ENCODE data around the gene MFSD12. TPM values are rescaled to one million over a fixed set of nuclear protein-coding genes. Genes with fewer than 3 reads are reported as not detected.

MFSD12 gene
- 95.9 TPM for total RNA-seq
- long read RNA-seq, transcript MFSD12-201 (10 exons, 2,124 nt): major isoform, 88 of 202 reads
- long read RNA-seq, partial matches to known transcripts: 45 of 202 reads
- long read RNA-seq, other reads (novel, unspliced or antisense): 65 of 202 reads

DNA sequence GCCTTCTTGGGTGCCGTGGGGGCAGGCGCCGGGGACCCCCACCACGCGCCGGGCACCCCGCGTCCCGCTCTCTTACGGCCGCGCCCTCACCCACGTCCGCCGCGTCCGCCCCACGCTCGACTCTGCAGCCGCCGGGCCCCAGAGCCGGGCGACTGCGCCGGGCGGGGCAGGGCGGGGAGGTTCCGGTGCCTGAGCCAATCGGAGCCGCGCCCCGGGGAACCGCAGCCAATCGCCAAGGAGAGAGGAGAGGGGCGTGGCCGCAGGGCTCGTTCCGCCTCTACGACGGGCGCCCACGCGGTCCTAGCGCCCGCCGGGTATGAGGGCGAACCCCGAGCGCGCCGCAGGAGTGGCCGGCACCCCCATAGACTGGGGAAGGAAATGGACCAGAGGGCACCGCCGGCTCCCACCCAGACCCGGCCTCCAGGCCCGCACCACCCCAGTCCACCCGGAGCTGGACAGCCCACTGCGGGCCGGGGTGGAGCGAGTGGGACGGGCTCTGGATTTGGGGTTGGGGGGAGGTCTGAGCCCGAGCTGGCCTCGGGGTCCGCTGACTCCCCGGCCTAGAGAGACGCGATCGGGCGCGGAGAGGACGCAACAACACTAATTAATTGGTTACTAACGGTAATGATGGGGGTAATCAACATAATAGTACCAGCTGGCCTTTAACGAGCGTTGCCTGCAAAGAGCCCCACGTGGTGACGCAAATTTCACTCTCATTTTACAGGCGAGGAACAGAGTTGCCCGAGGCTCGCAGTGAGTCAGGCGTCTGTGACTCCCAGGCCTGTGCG, at the start of gene MFSD12:
MFSD12 (minus strand) TSS at position 126 of the 788 bp plus-strand sequence. CDS start 183 bp downstream, outside the sequence.
- peak within 1 kb of the TSS; percentile 80 for H3K4me3 ChIP-seq
- DNase-seq (peak; percentile 97), ATAC-seq (peak; percentile 96)
- peaks cover 22% of the 10 kb centered on the region for H3K4me1 ChIP-seq
- no peaks in the 10 kb centered on the region for H3K9me3 ChIP-seq
- TF ChIP-seq, protein P1, sequence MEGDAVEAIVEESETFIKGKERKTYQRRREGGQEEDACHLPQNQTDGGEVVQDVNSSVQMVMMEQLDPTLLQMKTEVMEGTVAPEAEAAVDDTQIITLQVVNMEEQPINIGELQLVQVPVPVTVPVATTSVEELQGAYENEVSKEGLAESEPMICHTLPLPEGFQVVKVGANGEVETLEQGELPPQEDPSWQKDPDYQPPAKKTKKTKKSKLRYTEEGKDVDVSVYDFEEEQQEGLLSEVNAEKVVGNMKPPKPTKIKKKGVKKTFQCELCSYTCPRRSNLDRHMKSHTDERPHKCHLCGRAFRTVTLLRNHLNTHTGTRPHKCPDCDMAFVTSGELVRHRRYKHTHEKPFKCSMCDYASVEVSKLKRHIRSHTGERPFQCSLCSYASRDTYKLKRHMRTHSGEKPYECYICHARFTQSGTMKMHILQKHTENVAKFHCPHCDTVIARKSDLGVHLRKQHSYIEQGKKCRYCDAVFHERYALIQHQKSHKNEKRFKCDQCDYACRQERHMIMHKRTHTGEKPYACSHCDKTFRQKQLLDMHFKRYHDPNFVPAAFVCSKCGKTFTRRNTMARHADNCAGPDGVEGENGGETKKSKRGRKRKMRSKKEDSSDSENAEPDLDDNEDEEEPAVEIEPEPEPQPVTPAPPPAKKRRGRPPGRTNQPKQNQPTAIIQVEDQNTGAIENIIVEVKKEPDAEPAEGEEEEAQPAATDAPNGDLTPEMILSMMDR (IDR thresholded peaks at IDR 0.05): no peak
- H3K36me3 ChIP-seq: no peaks in the 10 kb centered on the region
- intact Hi-C loops (cut with DNase I): no loop called here
- H3K27ac ChIP-seq: peak within 1 kb of the TSS; percentile 77
- no peaks in the 10 kb centered on the region for H3K27me3 ChIP-seq

- H3K27ac ChIP-seq: peak within 1 kb of the TSS; percentile 59
- intact Hi-C loops (cut with DNase I): no loop called here
- peaks cover 8% of the 10 kb centered on the region for H3K36me3 ChIP-seq
- no peaks in the 10 kb centered on the region for H3K9me3 ChIP-seq
- peaks cover 33% of the 10 kb centered on the region for H3K4me1 ChIP-seq
- peak within 1 kb of the TSS; percentile 45 for H3K4me3 ChIP-seq
- DNase-seq (peak; percentile 83), ATAC-seq (peak; percentile 55)
- H3K27me3 ChIP-seq: no peaks in the 10 kb centered on the region
- TF ChIP-seq, protein P1 (IDR thresholded peaks at IDR 0.05): no peak
Measured at GRCh38 chr19:3606690-3607289, 49.4 kb upstream of the MFSD12 start, which contains the start of gene TBXA2R. TBXA2R (minus strand) TSS chr19:3606875; CDS start chr19:3600634, 6,241 bp downstream.

GRCh38 chr19:3606174-3606689, 48.8 kb upstream of the MFSD12 start:
- peak; percentile 69 for DNase-seq
- Histone ChIP-seq H3K4me1 (peaks cover 33% of the 10 kb centered on the region), H3K9me3 (no peaks in the 10 kb centered on the region), H3K4me3 (peak overlapping the region; percentile 45), H3K36me3 (peaks cover 2% of the 10 kb centered on the region), H3K27me3 (no peaks in the 10 kb centered on the region), H3K27ac (peak overlapping the region; percentile 11)
- peak; percentile 40 for ATAC-seq
- TF ChIP-seq, protein P1 (IDR thresholded peaks at IDR 0.05): no peak
- intact Hi-C loops (cut with DNase I): no loop called here

- H3K36me3 ChIP-seq: no peaks in the 10 kb centered on the region
- H3K27me3 ChIP-seq: no peaks in the 10 kb centered on the region
- TF ChIP-seq, protein P1 (IDR thresholded peaks at IDR 0.05): no peak
- ATAC-seq: no peak
- peaks cover 33% of the 10 kb centered on the region for H3K4me1 ChIP-seq
- intact Hi-C loops (cut with DNase I): no loop called here
- DNase-seq: no peak
- no peaks in the 10 kb centered on the region for H3K9me3 ChIP-seq
- peak overlapping the region; percentile 11 for H3K27ac ChIP-seq
- H3K4me3 ChIP-seq: peak overlapping the region; percentile 45
Measured at GRCh38 chr19:3605770-3606169, 48.4 kb upstream of the MFSD12 start.

- Histone ChIP-seq H3K4me1 (peaks cover 33% of the 10 kb centered on the region), H3K36me3 (no peaks in the 10 kb centered on the region), H3K27ac (no peak overlapping the region), H3K9me3 (no peaks in the 10 kb centered on the region), H3K27me3 (no peaks in the 10 kb centered on the region), H3K4me3 (peak overlapping the region; percentile 45)
- no peak for ATAC-seq
- no peak for DNase-seq
- TF ChIP-seq, protein P1 (IDR thresholded peaks at IDR 0.05): no peak
- intact Hi-C loops (cut with DNase I): no loop called here
Measured at GRCh38 chr19:3605361-3605760, 48.0 kb upstream of the MFSD12 start.
